ENCODE data around the gene LNPEP. TPM values are rescaled to one million over a fixed set of nuclear protein-coding genes. Genes with fewer than 3 reads are reported as not detected.

LNPEP gene
- total RNA-seq, 1 donor from 2014 or later = 33.9 TPM

DNA sequence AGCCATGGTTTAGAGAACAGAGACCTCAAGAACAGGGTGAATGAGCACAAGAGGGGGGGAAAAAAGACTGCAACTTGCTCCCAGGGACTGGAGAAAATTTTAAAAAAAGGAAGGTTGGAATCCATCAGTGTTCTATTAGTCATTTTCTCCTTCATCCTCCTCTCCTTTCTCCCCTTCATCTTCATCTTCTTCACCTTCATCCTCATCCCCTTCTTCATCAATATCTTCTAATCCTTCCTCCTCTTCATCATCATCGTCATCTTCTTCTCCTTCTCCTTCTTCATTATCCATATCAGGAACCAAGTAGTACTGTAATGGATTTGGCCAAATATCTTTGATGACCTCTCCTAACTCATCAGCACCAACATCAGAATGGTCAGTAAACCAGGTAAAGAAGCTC lies 120.4 kb downstream of the LNPEP start:
- DNase-seq (ENCODE audit: extremely low spot score in 2 of 2) = no peak
- no peak overlapping the region for H3K27ac ChIP-seq
- no peaks in the 10 kb centered on the region for H3K9me3 ChIP-seq
- no peak overlapping the region for H3K4me3 ChIP-seq
- H3K27me3 ChIP-seq = no peaks in the 10 kb centered on the region
- no peaks in the 10 kb centered on the region for H3K36me3 ChIP-seq
- H3K4me1 ChIP-seq = no peaks in the 10 kb centered on the region
- TF ChIP-seq POLR2AphosphoS5 (IDR thresholded peaks at IDR 0.05; ENCODE audit: insufficient read depth in 1 of 2, low read depth in 1 of 2) (no peak), POLR2A (IDR thresholded peaks at IDR 0.05) (no peak)
- TF ChIP-seq, protein P1, sequence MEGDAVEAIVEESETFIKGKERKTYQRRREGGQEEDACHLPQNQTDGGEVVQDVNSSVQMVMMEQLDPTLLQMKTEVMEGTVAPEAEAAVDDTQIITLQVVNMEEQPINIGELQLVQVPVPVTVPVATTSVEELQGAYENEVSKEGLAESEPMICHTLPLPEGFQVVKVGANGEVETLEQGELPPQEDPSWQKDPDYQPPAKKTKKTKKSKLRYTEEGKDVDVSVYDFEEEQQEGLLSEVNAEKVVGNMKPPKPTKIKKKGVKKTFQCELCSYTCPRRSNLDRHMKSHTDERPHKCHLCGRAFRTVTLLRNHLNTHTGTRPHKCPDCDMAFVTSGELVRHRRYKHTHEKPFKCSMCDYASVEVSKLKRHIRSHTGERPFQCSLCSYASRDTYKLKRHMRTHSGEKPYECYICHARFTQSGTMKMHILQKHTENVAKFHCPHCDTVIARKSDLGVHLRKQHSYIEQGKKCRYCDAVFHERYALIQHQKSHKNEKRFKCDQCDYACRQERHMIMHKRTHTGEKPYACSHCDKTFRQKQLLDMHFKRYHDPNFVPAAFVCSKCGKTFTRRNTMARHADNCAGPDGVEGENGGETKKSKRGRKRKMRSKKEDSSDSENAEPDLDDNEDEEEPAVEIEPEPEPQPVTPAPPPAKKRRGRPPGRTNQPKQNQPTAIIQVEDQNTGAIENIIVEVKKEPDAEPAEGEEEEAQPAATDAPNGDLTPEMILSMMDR (IDR thresholded peaks at IDR 0.05) = no peak
- intact Hi-C loops (cut with DNase I) = no loop called here

DNA sequence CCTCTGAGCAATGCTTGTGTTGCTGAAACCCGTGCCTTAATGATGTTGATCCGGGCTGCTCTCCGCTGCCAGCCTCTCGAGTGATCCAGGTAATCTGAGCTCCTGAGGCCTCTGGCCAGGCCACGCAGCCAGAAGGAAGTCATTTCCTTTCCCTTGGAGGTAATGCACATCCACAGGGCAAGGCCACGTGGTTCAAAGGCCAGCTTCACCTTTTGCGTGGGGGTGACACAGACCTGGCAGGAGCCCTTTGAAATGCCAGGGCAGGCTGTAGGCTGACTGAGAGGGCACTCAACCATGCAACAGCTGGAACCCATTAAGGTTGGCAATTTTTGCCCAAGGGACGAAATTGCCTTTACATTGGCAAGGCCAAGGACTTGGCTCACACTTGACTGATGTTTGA lies 126.2 kb downstream of the LNPEP start:
- no peak for DNase-seq (ENCODE audit: extremely low spot score in 2 of 2)
- no peaks in the 10 kb centered on the region for H3K36me3 ChIP-seq
- no peaks in the 10 kb centered on the region for H3K4me1 ChIP-seq
- no peaks in the 10 kb centered on the region for H3K9me3 ChIP-seq
- H3K27me3 ChIP-seq = no peaks in the 10 kb centered on the region
- TF ChIP-seq, protein P1 (IDR thresholded peaks at IDR 0.05) = no peak
- TF ChIP-seq POLR2AphosphoS5 (IDR thresholded peaks at IDR 0.05; ENCODE audit: insufficient read depth in 1 of 2, low read depth in 1 of 2) = no peak
- no peak for TF ChIP-seq POLR2A (IDR thresholded peaks at IDR 0.05)
- no peak overlapping the region for H3K27ac ChIP-seq
- intact Hi-C loops (cut with DNase I) = no loop called here
- no peak overlapping the region for H3K4me3 ChIP-seq

DNA sequence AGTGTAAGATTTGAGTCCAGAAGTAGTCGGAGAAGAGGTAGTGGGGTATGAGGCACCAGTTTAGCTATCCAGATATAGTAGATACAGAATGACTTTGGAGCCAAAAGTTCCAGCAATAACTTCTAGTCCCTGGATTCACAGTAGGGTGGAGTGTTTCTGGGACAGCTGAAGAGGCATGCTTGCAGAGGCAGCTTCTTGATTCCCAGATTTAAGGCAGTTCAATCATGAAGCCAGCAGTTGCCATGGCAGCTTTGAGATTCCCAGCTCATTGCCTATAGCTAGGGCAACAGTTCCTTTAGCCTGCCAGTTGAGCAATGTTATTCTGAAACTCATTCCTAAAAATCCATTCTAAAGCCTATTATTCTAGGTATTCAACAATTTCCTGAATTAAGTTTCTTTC lies 127.4 kb downstream of the LNPEP start:
- Histone ChIP-seq H3K36me3 (no peaks in the 10 kb centered on the region), H3K27ac (no peak overlapping the region), H3K4me3 (no peak overlapping the region), H3K27me3 (no peaks in the 10 kb centered on the region), H3K4me1 (no peaks in the 10 kb centered on the region), H3K9me3 (no peaks in the 10 kb centered on the region)
- TF ChIP-seq POLR2AphosphoS5 (IDR thresholded peaks at IDR 0.05; ENCODE audit: insufficient read depth in 1 of 2, low read depth in 1 of 2) = no peak
- no peak for TF ChIP-seq POLR2A (IDR thresholded peaks at IDR 0.05)
- TF ChIP-seq, protein P1 (IDR thresholded peaks at IDR 0.05) = no peak
- DNase-seq (ENCODE audit: extremely low spot score in 2 of 2) = no peak
- intact Hi-C loops (cut with DNase I) = no loop called here

DNA sequence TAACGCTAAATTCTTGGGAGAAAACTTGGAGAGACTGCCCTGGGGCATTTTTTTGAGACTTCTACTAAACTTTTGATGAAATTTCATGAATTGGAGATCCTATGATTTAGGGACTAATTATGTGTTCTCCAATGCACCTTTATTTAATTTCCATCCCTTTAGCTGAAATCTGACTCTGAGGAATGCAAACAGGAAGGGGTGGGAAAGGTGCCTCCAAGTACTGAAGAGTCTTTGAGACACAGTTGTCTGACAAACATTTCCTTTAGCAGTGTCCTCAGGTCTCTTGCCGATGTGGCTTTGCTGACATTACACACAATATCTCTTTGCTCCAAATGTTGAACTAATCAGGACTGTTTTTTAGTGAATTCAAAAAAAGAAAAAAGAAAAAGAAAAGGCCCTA lies 129.6 kb downstream of the LNPEP start:
- Histone ChIP-seq H3K27ac (no peak overlapping the region), H3K4me1 (no peaks in the 10 kb centered on the region), H3K9me3 (no peaks in the 10 kb centered on the region), H3K4me3 (no peak overlapping the region), H3K27me3 (no peaks in the 10 kb centered on the region), H3K36me3 (no peaks in the 10 kb centered on the region)
- intact Hi-C loops (cut with DNase I) = no loop called here
- no peak for TF ChIP-seq POLR2AphosphoS5 (IDR thresholded peaks at IDR 0.05; ENCODE audit: insufficient read depth in 1 of 2, low read depth in 1 of 2)
- TF ChIP-seq POLR2A (IDR thresholded peaks at IDR 0.05) = no peak
- TF ChIP-seq, protein P1 (IDR thresholded peaks at IDR 0.05) = no peak
- no peak for DNase-seq (ENCODE audit: extremely low spot score in 2 of 2)

DNA sequence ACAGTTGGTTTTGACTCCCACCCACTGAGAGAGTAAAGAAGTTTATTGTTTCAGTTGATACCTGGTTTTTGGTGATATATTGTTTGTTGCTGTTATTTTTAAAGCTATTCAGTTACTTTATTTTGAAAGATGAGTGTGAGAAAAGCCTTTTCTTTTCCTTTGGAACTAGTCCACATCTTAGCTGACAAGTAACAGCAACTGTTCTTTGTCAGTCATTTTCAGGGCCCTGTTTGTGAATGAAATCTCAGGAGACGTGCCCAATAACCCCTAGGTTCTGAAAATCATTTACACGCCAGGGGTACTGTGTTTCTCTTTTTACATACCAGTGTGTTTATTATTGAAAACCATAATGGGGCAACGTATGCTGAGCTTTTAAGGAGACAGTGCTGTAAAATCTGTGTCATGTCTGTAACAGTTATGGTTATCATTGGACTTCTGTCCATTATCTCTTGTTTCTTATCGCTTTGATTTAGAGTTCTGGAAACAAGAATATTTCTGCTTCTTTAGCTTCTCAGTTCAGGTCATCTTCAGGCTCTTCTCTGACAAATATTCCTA lies 131.5 kb downstream of the LNPEP start:
- Histone ChIP-seq H3K27ac (no peak overlapping the region), H3K27me3 (no peaks in the 10 kb centered on the region), H3K4me1 (no peaks in the 10 kb centered on the region), H3K4me3 (no peak overlapping the region), H3K9me3 (no peaks in the 10 kb centered on the region), H3K36me3 (no peaks in the 10 kb centered on the region)
- no peak for DNase-seq (ENCODE audit: extremely low spot score in 2 of 2)
- intact Hi-C loops (cut with DNase I) = no loop called here
- TF ChIP-seq, protein P1 (IDR thresholded peaks at IDR 0.05) = no peak
- no peak for TF ChIP-seq POLR2AphosphoS5 (IDR thresholded peaks at IDR 0.05; ENCODE audit: insufficient read depth in 1 of 2, low read depth in 1 of 2)
- TF ChIP-seq POLR2A (IDR thresholded peaks at IDR 0.05) = no peak

Data from vagina (tissue), 2 donors.